ENCODE results near the gene ARMC6. TPM values are rescaled to one million over a fixed set of nuclear protein-coding genes. Genes with fewer than 3 reads are reported as not detected.

The ARMC6 gene
- total RNA-seq, 2 experiments from 2014 or later, result 63.9 to 104 TPM

DNA sequence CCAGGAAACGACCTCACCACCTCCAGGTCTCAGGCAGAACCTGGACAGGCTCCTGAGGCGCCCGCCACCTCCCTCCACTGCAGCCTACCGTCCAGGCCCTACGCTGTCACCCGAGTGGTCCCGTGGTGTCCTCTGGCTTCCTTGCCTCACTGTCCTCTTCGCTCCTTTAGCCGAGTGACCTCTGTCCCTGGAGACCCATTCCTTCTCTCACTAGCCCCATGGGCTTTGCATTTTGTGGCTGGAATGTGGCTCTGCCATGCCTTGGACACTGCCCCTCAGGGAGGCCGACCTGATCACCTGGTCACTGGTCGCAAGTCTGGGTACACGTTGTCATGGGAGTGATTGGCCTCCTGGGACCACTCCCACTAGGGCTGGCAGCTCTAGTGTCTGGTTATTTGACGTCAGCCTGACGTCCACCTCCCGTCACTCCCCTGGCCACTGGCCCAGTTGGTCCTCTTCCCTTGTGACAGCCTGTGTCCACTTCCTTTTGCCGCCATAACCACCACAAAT, 48.3 kb downstream of the ARMC6 start:
- no peaks in the 10 kb centered on the region for H3K9me2 ChIP-seq (ENCODE audit: insufficient read depth, low read length)
- ChIA-PET POLR2A (no interaction called here), CTCF (ENCODE audit: unreplicated experiment) (no interaction called here)
- no peaks in the 10 kb centered on the region for H3K36me3 ChIP-seq (ENCODE audit: insufficient read depth, low read length)
- H3K4me2 ChIP-seq (ENCODE audit: low read length), result no peak overlapping the region
- no peaks in the 10 kb centered on the region for H4K20me1 ChIP-seq (ENCODE audit: insufficient read depth, low read length)
- H2AFZ ChIP-seq (ENCODE audit: low read length), result no peak overlapping the region
- H3K4me1 ChIP-seq (ENCODE audit: insufficient read depth, low read length, poor library complexity, severe bottlenecking), result no peaks in the 10 kb centered on the region
- no peak overlapping the region for H3K4me3 ChIP-seq (ENCODE audit: low read depth, low read length, poor library complexity, severe bottlenecking)
- no peak for TF ChIP-seq CTCF (conservative IDR thresholded peaks at IDR 0.05; ENCODE audit: low read length)
- no peak for TF ChIP-seq EZH2phosphoT487 (IDR thresholded peaks at IDR 0.05; ENCODE audit: borderline replicate concordance, low read depth, low read length)
- DNase-seq (ENCODE audit: low spot score), result no peak
- H3K27ac ChIP-seq (ENCODE audit: low read depth, low read length, poor library complexity, severe bottlenecking), result no peak overlapping the region
- intact Hi-C loops (cut with micrococcal nuclease; ENCODE audit: unreplicated experiment), result no loop called here
- no peaks in the 10 kb centered on the region for H3K9me3 ChIP-seq (ENCODE audit: low read length)
- no peaks in the 10 kb centered on the region for H3K79me2 ChIP-seq (ENCODE audit: insufficient read depth, low read depth, low read length)
- BruUV-seq (replicated peaks), result no TSS peak

DNA sequence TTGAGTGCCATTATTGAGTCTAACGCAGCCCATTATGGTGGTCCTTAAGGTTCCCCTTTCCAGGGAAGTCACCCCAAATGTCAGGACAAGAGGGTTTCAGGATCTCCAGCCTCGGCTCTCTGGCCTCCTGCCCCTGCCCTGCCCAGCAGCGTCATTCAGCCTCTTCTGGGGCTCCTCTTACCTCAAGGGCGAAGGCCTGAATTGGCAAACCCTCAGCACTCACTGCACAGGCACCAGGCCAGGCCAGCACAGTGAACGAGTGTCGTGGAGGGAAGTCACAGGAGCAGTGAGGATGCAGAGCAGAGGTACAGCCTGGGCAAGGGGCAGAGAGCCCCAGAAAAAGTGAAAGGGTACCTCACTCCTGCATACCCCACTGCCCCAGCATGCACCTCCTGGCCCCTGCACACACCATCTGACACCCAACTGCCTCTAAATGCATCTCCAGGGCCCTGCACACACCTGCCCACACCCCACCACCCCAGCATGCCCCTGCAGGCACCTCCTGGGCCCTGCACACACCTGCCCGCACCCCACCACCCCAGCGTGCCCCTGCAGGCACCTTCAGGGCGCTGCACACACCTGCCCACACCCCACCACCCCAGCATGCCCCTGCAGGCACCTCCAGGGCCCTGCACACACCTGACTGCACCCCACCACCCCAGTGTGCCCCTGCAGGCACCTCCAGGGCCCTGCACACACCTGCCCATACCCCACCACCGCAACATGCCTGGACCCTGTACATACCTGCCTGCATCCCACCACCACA, 50.2 kb downstream of the ARMC6 start:
- Histone ChIP-seq H2AFZ (ENCODE audit: low read length) (no peak overlapping the region), H3K27ac (ENCODE audit: low read depth, low read length, poor library complexity, severe bottlenecking) (no peak overlapping the region), H3K79me2 (ENCODE audit: insufficient read depth, low read depth, low read length) (no peaks in the 10 kb centered on the region), H3K4me2 (ENCODE audit: low read length) (no peak overlapping the region), H3K36me3 (ENCODE audit: insufficient read depth, low read length) (no peaks in the 10 kb centered on the region), H3K4me3 (ENCODE audit: low read depth, low read length, poor library complexity, severe bottlenecking) (no peak overlapping the region), H3K9me2 (ENCODE audit: insufficient read depth, low read length) (no peaks in the 10 kb centered on the region), H3K4me1 (ENCODE audit: insufficient read depth, low read length, poor library complexity, severe bottlenecking) (no peaks in the 10 kb centered on the region), H4K20me1 (ENCODE audit: insufficient read depth, low read length) (no peaks in the 10 kb centered on the region), H3K9me3 (ENCODE audit: low read length) (no peaks in the 10 kb centered on the region)
- POLR2A ChIA-PET, result no interaction called here
- no peak for DNase-seq (ENCODE audit: low spot score)
- no peak for TF ChIP-seq EZH2phosphoT487 (IDR thresholded peaks at IDR 0.05; ENCODE audit: borderline replicate concordance, low read depth, low read length)
- CTCF ChIA-PET (ENCODE audit: unreplicated experiment), result no interaction called here
- BruUV-seq (replicated peaks), result no TSS peak
- intact Hi-C loops (cut with micrococcal nuclease; ENCODE audit: unreplicated experiment), result no loop called here

DNA sequence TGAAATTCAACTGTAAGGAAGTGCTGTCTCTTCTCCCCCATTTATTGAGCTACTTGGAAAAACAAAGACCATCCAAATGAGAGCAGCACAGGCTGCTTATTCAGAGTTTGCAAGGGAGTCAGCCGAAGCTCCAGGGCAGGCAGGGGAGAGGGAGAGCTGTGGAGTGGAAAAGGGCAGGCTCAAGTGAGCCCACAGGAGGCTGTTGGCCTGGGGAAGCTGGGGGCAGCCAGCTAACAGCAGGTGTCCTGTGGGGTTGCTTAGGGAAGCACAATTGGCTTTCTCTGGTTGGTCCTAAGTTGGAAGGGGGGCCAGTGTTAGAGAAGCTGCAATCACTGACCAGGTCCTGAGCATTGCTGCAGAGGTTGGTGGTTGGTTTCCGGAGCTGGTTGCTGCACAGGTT, 54.3 kb downstream of the ARMC6 start:
- POLR2A ChIA-PET, result interaction anchor here (0.8 kb wide), 1 partner anchor 11 kb away, joined by 4 read pairs; no protein-coding TSS in a partner anchor
- Histone ChIP-seq H3K9me2 (ENCODE audit: insufficient read depth, low read length) (no peaks in the 10 kb centered on the region), H3K4me1 (ENCODE audit: insufficient read depth, low read length, poor library complexity, severe bottlenecking) (no peaks in the 10 kb centered on the region), H3K36me3 (ENCODE audit: insufficient read depth, low read length) (no peaks in the 10 kb centered on the region), H3K9me3 (ENCODE audit: low read length) (no peaks in the 10 kb centered on the region), H3K27ac (ENCODE audit: low read depth, low read length, poor library complexity, severe bottlenecking) (no peak overlapping the region), H3K79me2 (ENCODE audit: insufficient read depth, low read depth, low read length) (no peaks in the 10 kb centered on the region), H3K4me2 (ENCODE audit: low read length) (no peak overlapping the region), H3K4me3 (ENCODE audit: low read depth, low read length, poor library complexity, severe bottlenecking) (no peak overlapping the region), H2AFZ (ENCODE audit: low read length) (no peak overlapping the region), H4K20me1 (ENCODE audit: insufficient read depth, low read length) (no peaks in the 10 kb centered on the region)
- TF ChIP-seq EZH2phosphoT487 (IDR thresholded peaks at IDR 0.05; ENCODE audit: borderline replicate concordance, low read depth, low read length) (no peak), CTCF (conservative IDR thresholded peaks at IDR 0.05; ENCODE audit: low read length) (no peak)
- CTCF ChIA-PET (ENCODE audit: unreplicated experiment), result no interaction called here
- intact Hi-C loops (cut with micrococcal nuclease; ENCODE audit: unreplicated experiment), result no loop called here
- DNase-seq (ENCODE audit: low spot score), result no peak
- BruUV-seq (replicated peaks), result no TSS peak

All from OCI-LY7 (cell line).